GM12872 (cell line): ENCODE measurements around the gene GRIA1.

Experiments used
- CTCF ChIP-seq: IDR thresholded peaks from 3 replicates; pipeline ENCODE4 v1.5.1; 2011; ENCODE audit warnings: low read depth, mild to moderate bottlenecking, low read length, moderate library complexity; ENCODE audit not compliant: insufficient read depth

The GRIA1 gene

GRCh38 chr5:153751251-153751650, 260.8 kb downstream of the GRIA1 start:
- no peak for TF ChIP-seq CTCF

- no peak for TF ChIP-seq CTCF
These were observed 262.4 kb downstream of the GRIA1 start for GRCh38 chr5:153752890-153753289.

GRCh38 chr5:153753645-153754432, 263.4 kb downstream of the GRIA1 start:
- no peak for TF ChIP-seq CTCF

- TF ChIP-seq CTCF, result no peak
These were observed 265.5 kb downstream of the GRIA1 start for GRCh38 chr5:153755913-153756500.

- TF ChIP-seq CTCF, result no peak
These were observed 266.1 kb downstream of the GRIA1 start for GRCh38 chr5:153756540-153756939.

GRCh38 chr5:153765987-153766386, 275.5 kb downstream of the GRIA1 start:
- no peak for TF ChIP-seq CTCF

GRCh38 chr5:153767221-153768188, 277.0 kb downstream of the GRIA1 start:
- TF ChIP-seq CTCF, result no peak
